ENCODE data around the gene MASP1.

DNA sequence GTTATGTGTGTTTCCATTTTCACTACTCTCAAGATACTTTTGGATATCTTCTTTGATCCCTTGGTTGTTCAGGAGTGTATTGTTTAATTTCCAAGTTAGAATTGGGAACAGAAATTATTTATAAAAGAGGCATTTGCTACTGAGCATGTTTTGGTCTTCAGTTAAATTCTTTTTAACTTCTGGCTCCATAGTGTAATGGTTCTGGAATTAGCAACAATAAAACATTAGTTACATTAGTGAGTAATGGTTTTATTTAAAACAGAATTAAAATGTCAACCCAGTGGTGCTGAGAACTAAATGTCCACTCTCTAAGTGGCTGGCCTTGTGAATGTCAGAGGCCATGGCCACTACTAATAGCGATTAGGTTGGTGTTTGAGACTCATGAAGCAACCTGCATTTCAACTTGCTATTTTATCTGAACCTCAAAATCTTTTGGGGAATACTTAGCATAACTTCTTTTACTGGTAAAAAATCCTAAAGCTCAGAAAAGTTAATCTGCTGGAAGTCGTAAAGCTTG lies 19.5 kb upstream of the MASP1 start:
- TF ChIP-seq, protein P1, sequence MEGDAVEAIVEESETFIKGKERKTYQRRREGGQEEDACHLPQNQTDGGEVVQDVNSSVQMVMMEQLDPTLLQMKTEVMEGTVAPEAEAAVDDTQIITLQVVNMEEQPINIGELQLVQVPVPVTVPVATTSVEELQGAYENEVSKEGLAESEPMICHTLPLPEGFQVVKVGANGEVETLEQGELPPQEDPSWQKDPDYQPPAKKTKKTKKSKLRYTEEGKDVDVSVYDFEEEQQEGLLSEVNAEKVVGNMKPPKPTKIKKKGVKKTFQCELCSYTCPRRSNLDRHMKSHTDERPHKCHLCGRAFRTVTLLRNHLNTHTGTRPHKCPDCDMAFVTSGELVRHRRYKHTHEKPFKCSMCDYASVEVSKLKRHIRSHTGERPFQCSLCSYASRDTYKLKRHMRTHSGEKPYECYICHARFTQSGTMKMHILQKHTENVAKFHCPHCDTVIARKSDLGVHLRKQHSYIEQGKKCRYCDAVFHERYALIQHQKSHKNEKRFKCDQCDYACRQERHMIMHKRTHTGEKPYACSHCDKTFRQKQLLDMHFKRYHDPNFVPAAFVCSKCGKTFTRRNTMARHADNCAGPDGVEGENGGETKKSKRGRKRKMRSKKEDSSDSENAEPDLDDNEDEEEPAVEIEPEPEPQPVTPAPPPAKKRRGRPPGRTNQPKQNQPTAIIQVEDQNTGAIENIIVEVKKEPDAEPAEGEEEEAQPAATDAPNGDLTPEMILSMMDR (conservative IDR thresholded peaks at IDR 0.05; ENCODE audit: low read length) = no peak
- no peak for TF ChIP-seq EZH2phosphoT487 (IDR thresholded peaks at IDR 0.05; ENCODE audit: borderline replicate concordance, low read depth, low read length)

All from OCI-LY7 (cell line).